Stimulated activated CD4-positive, alpha-beta T cell treated with anti-CD3 and anti-CD28 coated beads, Interleukin-4, amount 100 ng/mL, for 48 hours (primary cell): ENCODE results near the gene KAZN.

ENCODE experiments used
- DNase-seq, 2 donors: peaks; one replicate each; pipeline ENCODE4 v3.0.0-alpha.2; 2020; ENCODE audit warnings: low read depth in 2 of 2

KAZN gene

GRCh38 chr1:14742181-14742980 lies 143.9 kb downstream of the KAZN start:
- DNase-seq, result no peak

DNA sequence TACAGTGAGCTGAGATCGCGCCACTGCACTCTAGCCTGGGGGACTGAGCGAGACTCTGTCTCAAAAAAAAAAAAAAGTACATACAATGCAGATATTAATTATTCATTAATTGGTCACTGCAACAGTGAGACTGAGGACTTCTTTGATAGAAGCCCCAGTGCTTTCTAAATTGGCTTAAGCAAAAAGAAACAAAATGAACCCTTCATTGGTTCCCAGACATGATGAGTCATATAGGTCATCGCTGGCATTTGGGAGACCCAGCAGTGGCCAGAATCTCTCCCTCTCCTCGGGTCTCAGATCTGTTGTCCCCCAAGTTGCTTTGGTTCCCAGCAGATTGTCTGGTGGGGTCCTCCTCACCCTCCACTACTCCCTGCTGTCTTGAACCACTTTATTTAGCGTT lies 144.9 kb downstream of the KAZN start:
- DNase-seq, result no peak

- no peak for DNase-seq
Measured at GRCh38 chr1:14745001-14745720, 146.7 kb downstream of the KAZN start.

GRCh38 chr1:14745789-14746188 lies 147.3 kb downstream of the KAZN start:
- DNase-seq, result no peak

GRCh38 chr1:14746393-14746792 lies 147.9 kb downstream of the KAZN start:
- DNase-seq, result no peak

- DNase-seq, result no peak
Measured at GRCh38 chr1:14748151-14748550, 149.7 kb downstream of the KAZN start.

DNA sequence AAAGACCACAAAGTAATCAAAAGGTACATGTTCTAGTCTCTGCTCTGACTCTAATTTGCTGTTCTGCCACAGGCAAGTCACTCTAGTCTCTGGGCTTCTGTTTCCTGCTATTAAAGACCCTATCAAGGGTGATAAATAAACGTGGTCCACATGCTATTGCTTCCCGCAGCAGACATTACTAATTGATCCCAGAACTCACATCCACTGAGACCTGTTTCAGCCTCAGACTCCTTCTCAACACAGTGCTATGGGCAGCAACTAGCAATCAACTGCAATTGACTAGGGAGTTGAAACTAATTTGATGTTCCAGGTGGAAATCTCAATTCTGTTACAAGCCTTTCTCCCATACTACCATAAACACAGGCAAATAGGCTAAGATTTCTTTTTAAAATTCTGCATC lies 150.5 kb downstream of the KAZN start:
- DNase-seq, result no peak

DNA sequence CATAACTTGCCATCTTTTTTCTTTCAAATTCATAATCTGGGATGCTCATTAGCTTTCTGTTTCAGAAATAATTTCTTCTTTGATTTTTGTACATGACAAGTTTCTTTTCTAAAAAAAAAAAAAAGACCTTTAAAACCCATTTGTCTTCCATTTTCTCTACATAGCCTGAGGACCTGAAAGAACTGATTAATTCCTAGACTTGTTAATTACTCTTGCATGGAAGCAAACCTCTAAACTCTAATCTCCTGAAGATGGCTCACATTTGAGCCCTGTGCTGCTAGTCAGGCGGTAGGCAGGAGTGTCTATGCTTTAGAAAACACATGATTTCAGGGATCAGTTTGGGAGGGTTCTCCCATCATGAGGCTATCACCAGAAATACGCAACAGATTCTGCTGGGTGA lies 152.0 kb downstream of the KAZN start:
- DNase-seq, result no peak

GRCh38 chr1:14755518-14756252 lies 157.2 kb downstream of the KAZN start:
- DNase-seq, result no peak

DNA sequence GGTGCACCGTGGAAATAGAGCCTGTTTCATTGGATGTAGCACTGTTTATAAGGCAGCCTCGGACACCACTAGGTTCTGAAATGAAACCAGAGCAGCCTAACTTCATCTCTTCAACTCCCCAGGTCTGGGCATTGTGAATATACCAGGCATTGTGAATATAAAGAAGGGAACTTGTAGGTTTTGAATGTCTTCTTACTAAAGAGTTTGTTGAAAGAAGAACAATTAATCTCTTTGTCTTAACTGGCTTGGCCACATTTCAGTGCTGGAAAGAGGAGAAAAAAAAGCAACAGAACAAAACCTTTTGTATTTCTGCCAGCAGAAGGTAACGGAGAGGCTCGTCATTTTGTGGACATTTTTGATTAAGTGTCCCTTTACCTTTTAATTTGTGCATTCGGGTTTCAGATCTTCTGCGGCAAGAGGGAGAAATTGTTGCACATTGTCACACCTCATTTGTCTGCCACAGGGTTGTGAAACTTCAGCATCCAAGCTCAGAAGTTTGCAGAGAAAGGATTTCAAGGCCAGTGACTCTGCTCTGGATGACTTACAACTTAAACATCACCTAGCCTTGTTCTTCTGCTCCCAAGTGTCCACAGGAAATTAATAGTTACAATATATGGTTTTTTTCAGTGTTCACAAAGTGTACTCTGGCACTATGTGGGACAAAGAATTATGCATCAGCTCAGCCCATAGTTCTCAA lies 158.3 kb downstream of the KAZN start:
- DNase-seq, result no peak

- no peak for DNase-seq
Measured at GRCh38 chr1:14757286-14757625, 158.8 kb downstream of the KAZN start.

DNA sequence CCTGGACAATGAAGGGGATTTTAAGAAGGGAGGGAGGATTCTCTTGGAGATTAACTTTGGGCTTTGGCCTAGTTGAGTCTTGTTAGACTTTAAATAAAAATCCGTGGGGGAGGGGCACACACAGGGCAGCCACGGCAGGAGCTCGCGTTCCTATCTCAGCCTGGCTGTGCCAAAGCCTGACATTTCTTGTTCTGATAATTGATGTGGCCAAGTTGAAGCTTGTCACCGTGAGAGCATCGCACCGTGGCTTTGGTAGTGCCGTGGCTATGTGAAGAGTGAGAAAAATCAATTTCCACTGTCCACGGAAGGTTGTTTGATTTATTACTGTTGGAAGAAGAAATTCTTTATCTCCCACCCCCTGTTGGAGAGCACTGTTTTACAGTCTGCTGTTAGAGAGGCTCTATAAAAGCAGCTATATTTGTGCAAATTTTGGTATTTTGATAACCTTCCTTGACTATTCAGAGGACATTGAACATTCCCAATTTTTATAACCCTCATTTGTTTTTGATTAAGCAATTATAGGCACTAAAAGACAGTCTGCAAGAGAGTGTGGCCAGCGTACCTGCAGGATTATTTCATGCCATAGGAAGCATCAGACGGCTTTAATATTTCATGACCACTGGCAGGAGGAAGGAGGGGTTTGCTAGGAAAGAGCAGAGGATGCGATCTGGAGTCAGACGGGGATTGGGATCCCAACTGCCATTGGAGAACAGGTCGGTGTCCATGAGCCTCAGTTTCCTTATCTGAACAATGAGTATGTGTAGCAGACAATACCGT lies 160.7 kb downstream of the KAZN start:
- no peak for DNase-seq

DNA sequence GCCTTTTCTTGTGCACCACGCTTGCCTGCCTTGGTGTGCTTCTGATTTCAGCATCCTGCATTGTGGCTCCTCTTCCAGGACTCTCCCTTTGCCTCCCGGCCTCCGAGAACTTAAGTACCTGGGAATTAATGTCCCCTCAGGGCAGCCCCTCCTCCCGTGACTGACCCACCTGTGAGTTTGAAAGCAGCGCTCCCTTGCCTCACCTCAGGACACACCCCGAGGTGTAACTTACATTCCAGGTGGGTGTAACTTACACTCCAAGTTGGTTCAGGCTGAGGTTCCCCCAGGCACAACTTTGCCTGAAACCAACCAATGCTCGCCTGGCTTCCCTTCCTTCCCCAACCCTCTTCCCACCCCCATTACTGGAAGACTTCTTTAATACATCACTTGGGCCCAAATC lies 161.4 kb downstream of the KAZN start:
- no peak for DNase-seq

DNA sequence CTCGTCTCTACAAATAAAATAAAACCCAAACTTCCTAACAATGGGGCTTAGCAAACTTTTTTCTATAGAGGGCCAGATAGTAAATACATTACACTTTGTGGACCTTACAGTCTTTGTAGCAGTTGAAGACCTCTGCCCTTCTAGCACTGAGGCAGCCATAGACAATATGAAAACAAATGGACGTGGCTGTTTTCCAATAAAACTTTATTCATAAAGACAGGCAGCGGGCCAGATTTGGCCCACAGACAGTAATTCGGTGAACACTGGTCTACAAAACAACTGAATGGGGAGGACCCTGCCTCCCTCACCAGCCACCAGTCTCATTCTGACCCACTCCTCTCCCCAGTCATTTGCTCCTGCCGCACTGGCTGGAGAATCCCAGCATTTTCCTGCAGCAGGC lies 162.3 kb downstream of the KAZN start:
- no peak for DNase-seq

DNA sequence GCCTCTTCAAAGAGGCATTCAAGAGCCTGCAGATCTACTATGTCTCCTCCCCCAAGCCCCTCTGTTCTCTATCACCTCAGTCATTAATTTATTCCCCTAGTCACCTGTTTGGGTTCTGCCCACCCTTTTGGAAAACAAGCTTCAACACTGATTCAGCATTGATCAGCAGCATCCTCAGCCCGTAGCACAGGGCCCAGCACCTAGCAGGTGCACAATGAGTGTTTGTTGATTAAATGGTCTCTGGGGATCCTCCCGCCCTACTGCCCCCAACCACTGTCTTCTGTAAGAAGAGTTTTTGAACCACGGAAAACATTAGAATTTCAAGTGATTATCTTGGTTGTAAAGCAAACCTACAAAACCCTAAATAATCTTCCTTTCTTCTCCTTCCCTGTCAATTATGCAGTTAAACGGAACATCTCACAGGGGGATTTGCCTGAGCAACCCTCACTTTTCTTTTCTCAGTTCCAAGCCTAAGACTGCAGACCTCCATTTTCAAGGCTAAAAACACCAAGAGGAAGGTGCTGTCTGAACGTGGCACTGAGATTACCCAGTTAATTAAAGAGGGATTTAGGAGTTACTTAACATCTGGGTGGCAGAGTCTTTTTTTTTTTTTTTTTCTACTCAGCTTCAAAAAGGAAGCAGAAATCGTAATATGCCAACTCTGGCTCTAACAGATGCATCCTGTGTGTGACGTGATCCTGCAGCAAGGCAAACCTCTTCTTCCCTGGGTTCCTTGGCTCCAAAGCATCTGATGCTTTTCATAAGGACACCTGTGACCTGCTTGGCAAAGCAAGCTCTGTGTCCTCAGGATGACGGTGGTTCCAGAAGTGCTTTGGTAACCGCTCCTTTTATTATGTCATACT lies 163.0 kb downstream of the KAZN start:
- no peak for DNase-seq

DNA sequence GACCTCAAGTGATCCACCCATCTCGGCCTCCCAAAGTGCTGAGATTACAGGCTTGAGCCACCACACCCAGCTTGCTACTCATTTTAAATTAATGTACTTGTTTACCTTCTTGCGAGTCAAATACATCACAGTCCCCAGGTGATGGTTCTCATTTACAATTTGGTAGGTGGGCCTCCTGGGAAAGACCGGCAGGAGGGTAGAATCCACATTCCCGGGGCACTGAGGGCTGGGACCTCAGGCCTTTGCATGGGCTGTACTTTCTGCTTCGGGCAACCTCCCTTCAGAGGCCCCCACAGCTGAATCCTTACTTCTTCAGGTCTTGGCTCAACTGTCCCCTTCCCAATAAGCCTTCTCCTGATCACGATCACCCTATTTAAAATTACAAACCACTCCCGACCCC lies 165.5 kb downstream of the KAZN start:
- no peak for DNase-seq

DNA sequence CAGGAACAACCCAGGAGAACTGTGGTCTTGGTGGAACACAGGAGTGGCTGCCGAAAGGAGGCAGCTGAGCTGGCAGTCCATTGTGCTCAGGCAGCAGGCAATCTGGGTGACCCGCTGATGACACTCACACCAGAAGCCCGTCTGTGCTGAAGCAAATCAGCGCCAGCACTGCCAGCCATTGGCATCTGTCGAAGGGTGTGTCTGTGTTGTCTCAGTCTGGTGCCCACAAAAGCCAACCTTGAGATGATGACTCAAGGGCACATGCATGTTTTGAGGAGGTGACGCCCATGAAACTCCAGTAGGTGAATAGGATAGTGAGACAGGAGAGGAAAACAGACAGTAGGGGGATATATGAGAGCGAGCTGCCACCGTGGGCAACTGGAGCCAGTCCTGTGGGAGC lies 167.3 kb downstream of the KAZN start:
- no peak for DNase-seq

GRCh38 chr1:14767075-14767474 lies 168.6 kb downstream of the KAZN start:
- DNase-seq, result no peak

DNA sequence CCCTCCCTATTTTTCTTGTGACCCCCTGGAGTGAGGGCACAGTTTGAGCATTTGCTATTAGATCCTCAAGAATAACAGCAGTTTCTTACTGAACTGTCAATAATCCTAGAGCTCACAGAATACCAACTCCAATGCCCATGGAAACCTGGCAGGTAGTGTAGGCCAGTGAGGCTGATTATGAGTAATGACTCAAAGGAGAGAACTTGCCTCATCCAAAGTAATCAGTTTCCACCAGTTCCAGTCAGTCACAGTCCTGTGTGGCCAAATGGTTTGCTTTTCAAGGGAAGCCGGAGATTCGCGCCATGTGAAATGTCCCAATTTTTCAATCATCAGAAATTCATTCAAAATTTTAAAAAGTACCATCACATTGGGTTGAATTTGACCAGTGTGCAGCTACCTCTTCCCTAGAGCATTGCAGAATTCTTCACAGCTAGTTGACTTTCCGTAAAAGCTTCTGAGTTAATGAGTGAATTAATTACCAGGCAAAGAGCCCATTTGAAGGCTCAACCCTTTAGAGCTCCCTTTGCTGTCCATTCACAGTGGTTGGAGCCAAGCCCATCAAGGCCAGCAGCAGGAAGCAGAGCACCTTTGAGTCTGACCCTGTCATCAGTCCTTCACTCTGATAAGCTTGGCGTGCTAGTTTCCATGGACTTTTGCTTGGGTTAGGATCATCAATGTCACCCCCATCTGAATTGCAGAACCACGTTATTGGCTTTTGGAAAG lies 170.3 kb downstream of the KAZN start:
- no peak for DNase-seq
